ENCODE measurements around the gene KCTD19.

The KCTD19 gene

DNA sequence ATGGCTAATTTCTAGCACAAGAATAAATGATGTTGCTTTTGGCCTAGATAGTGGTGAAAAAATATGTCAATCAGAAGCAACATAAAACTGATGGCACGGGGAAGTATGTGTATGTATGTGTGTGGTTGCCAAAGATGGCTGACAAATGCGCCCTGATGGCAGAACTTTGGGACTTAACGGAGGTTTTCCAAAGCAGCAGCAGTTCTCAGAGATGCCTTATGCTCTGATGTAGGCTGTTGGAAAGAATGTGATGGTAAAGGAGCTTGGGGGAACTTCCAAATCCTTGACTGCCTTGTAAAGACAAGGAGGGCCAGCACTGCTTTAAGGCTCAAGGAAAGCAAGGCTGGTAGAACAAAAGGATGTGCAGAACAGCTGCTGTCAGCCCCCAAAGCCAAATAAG lies 16.0 kb downstream of the KCTD19 start:
- TF ChIP-seq, protein P1, sequence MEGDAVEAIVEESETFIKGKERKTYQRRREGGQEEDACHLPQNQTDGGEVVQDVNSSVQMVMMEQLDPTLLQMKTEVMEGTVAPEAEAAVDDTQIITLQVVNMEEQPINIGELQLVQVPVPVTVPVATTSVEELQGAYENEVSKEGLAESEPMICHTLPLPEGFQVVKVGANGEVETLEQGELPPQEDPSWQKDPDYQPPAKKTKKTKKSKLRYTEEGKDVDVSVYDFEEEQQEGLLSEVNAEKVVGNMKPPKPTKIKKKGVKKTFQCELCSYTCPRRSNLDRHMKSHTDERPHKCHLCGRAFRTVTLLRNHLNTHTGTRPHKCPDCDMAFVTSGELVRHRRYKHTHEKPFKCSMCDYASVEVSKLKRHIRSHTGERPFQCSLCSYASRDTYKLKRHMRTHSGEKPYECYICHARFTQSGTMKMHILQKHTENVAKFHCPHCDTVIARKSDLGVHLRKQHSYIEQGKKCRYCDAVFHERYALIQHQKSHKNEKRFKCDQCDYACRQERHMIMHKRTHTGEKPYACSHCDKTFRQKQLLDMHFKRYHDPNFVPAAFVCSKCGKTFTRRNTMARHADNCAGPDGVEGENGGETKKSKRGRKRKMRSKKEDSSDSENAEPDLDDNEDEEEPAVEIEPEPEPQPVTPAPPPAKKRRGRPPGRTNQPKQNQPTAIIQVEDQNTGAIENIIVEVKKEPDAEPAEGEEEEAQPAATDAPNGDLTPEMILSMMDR (IDR thresholded peaks at IDR 0.05; ENCODE audit: low read depth, low read length, missing control alignments), result no peak
- no peak for DNase-seq (ENCODE audit: low read depth)
- in situ Hi-C loops (cut with HindIII; ENCODE audit: low sequenced_read_pairs), result no loop called here
- H3K4me3 ChIP-seq (ENCODE audit: low read depth, low read length), result no peak overlapping the region

DNA sequence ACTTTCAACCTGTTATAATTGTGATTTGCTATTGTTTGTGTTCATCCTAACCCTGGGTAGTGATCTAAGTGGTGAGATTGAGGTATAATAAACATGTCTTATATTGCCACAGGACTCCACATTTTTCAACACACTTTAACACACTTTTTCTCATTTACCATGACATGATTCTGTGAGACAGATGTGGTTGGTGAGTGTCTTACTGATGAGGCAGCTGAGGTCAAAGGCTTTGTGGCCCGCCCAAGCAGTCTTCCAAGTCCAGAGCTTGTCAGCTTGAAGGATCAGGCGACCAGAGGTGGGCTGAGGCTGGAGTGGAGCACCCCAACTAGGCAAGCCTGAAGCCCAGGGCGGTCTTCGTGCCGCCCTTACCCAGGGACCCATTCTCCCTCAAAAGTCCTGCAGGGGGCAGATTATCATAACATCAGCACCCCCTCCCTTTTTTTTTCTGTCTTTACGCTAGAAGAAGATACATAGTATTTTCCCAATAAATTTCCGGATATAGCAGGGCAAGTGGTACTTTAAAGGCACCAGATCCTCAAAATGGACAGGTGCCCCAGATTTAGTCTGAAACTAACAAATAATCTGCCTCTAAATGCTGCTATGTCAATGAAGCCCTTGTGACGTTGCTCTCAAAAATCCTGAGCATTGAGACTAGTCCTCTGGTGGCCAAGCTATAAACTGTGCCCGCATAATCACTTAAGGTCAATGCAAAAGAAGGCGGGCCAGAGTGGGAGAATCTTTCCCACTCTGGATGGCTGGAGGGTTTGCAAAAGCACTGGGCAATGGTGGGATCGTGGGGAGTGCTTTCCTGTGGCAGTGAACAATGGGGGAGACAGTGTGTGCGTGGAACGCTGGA lies 21.1 kb downstream of the KCTD19 start:
- DNase-seq (ENCODE audit: low read depth), result no peak
- TF ChIP-seq, protein P1 (IDR thresholded peaks at IDR 0.05; ENCODE audit: low read depth, low read length, missing control alignments), result no peak
- H3K4me3 ChIP-seq (ENCODE audit: low read depth, low read length), result no peak overlapping the region
- in situ Hi-C loops (cut with HindIII; ENCODE audit: low sequenced_read_pairs), result no loop called here

DNA sequence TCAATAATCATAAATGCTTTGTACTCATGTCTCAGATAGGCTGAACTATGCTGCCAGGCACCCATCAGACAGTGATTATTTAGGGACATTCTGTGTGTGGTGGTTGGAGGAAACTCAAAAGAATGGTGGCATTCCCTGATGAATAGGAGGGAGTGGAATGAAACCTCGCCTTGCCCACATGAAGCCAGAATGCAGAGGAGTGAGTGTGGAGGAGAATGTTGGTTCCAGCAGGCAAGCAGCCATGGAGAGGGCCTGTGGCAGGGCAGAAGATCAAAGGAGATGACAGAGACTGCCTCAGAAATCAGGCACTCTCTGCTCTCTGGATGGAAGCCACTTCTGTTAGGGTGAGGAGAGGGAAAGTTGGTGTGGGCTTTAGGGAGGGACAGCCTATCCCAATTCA lies 22.5 kb downstream of the KCTD19 start:
- no peak for DNase-seq (ENCODE audit: low read depth)
- H3K4me3 ChIP-seq (ENCODE audit: low read depth, low read length), result no peak overlapping the region
- in situ Hi-C loops (cut with HindIII; ENCODE audit: low sequenced_read_pairs), result no loop called here
- TF ChIP-seq, protein P1 (IDR thresholded peaks at IDR 0.05; ENCODE audit: low read depth, low read length, missing control alignments), result no peak

DNA sequence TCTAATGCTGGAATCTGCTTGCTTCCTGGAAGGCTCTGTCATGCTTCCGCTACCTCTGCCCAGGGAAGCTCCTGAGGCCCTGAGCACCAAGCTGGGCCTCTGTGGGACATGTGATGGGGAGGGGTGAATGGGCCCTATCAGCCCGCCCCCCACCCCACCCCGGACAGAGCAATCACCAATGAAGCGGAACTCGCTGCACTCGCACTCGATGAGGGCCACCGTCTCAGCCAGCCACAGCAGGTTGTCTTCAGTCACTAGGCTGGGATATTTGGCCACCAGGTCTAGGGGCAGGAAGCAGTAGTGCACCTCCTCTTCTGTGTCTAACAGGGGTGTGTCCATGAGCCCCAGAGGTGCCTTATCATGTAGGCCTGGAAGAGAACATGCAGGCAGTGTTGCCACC lies 23.6 kb downstream of the KCTD19 start:
- H3K4me3 ChIP-seq (ENCODE audit: low read depth, low read length), result no peak overlapping the region
- TF ChIP-seq, protein P1 (IDR thresholded peaks at IDR 0.05; ENCODE audit: low read depth, low read length, missing control alignments), result no peak
- no peak for DNase-seq (ENCODE audit: low read depth)
- in situ Hi-C loops (cut with HindIII; ENCODE audit: low sequenced_read_pairs), result no loop called here

DNA sequence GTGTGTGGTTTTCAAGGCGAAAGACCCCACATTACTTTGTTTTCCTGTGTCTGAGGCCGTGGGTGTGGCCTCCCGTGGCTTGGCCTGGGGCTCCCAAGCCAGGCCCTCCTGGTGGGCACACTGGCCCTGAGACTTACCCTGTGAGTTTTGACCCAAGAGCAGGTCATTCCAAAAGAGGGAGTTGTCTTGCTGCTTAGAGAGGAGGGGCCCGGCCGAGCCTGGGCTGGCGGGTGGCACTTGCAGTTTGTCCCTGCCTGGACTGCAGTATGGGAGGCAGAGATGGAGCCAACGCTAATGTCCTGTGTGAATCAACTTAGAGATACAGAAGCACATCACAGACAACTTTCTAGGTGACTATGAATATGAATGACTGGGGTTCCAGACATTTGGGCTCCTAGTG lies 24.5 kb downstream of the KCTD19 start:
- in situ Hi-C loops (cut with HindIII; ENCODE audit: low sequenced_read_pairs), result no loop called here
- no peak overlapping the region for H3K4me3 ChIP-seq (ENCODE audit: low read depth, low read length)
- no peak for DNase-seq (ENCODE audit: low read depth)
- TF ChIP-seq, protein P1 (IDR thresholded peaks at IDR 0.05; ENCODE audit: low read depth, low read length, missing control alignments), result no peak

DNA sequence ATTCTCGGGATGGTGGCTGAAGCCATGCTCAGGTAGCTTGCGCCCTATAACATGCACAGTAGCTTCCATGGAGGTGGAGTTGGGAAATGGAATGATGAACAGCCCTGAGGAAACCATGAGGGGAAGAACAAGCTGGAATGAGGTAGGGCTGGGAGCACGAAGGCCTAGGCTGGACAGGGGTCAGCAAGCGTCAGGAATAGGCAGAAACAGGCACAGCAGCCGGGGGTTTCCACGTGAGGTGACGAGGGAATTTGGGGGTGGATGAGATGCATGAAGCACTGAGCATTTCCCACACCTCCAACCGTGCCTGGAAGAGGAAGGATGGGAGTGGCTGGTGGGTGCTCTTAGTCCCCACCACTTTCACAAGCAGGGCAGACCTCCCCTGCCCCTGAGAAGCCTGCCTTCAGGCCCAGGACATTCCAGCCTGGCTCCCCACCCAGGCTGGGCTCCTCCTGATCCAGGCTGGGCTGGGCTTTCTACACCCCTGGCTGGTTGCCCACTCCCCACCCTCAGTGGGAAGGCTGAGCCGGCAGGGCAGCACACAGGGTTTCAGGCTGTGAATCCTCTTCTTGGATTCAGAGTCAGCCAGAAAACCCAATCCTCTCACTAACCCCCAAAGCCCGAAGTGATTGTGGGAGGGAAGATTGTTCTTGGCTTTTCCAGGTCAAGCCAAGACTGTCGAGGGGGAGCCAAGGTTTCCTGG lies 25.3 kb downstream of the KCTD19 start:
- TF ChIP-seq, protein P1 (IDR thresholded peaks at IDR 0.05; ENCODE audit: low read depth, low read length, missing control alignments), result no peak
- in situ Hi-C loops (cut with HindIII; ENCODE audit: low sequenced_read_pairs), result no loop called here
- H3K4me3 ChIP-seq (ENCODE audit: low read depth, low read length), result no peak overlapping the region
- DNase-seq (ENCODE audit: low read depth), result no peak
